ENCODE results near the gene TNFSF11.

GRCh38 chr13:42526804-42527203 lies 47.1 kb upstream of the TNFSF11 start:
- TF ChIP-seq POLR2A (IDR thresholded peaks at IDR 0.05; ENCODE audit: low read length) (no peak), GATA1 (IDR thresholded peaks at IDR 0.05; ENCODE audit: low read depth, low read length) (no peak)

All from erythroblast (primary cell).